Mesenchymal stem cell (in vitro differentiated cells and primary cell): ENCODE measurements around the gene TMEM63A.

Experiments
- DNase-seq: peaks from one replicate; pipeline ENCODE4 v3.0.0-alpha.2; 2013
- H2AFZ ChIP-seq: one replicate; pipeline ENCODE4 v1.6.1; 2013; ENCODE audit warnings: low read depth, mild to moderate bottlenecking, control low read depth, inconsistent platforms, low read length, moderate library complexity
- H2AK5ac ChIP-seq: 2 replicates; pipeline ENCODE4 v1.6.1; 2013; ENCODE audit warnings: low read length, moderate library complexity, mild to moderate bottlenecking, inconsistent platforms; ENCODE audit not compliant: severe bottlenecking
- H2BK120ac ChIP-seq: one replicate; pipeline ENCODE4 v1.6.1; 2013; ENCODE audit warnings: low read depth, mild to moderate bottlenecking, inconsistent platforms, low read length, moderate library complexity
- H2BK12ac ChIP-seq, 2 experiments: one replicate each; pipeline ENCODE4 v1.6.1; 2013; ENCODE audit warnings: inconsistent platforms in 2 of 2, low read length in 2 of 2, mild to moderate bottlenecking in 2 of 2, moderate library complexity in 2 of 2, control low read depth in 1 of 2
- H2BK15ac ChIP-seq: one replicate; pipeline ENCODE4 v1.6.1; 2013; ENCODE audit warnings: mild to moderate bottlenecking, low read depth, inconsistent platforms; ENCODE audit not compliant: poor library complexity, severe bottlenecking
- H2BK5ac ChIP-seq: 2 replicates; pipeline ENCODE4 v1.6.1; 2013; ENCODE audit warnings: low read depth, mild to moderate bottlenecking, low read length, control low read depth, inconsistent platforms; ENCODE audit not compliant: poor library complexity, severe bottlenecking
- H3K14ac ChIP-seq, 2 experiments: one replicate each; pipeline ENCODE4 v1.6.1; 2013; ENCODE audit warnings: inconsistent platforms in 2 of 2, low read length in 2 of 2, control low read depth in 1 of 2, mild to moderate bottlenecking in 1 of 2, moderate library complexity in 1 of 2
- H3K18ac ChIP-seq, 2 experiments: one replicate each; pipeline ENCODE4 v1.6.1; 2013; ENCODE audit warnings: inconsistent platforms in 2 of 2, low read length in 2 of 2, control low read depth in 1 of 2, low read depth in 1 of 2, mild to moderate bottlenecking in 1 of 2
- H3K23ac ChIP-seq, 2 experiments: one replicate each; pipeline ENCODE4 v1.6.1; 2013; ENCODE audit warnings: inconsistent platforms in 2 of 2, low read length in 2 of 2, mild to moderate bottlenecking in 2 of 2, moderate library complexity in 2 of 2, control low read depth in 1 of 2
- H3K27ac ChIP-seq: 2 replicates; pipeline ENCODE4 v1.5.1; 2013; ENCODE audit warnings: mild to moderate bottlenecking, moderate library complexity, low read length, control low read depth, inconsistent platforms; ENCODE audit not compliant: poor library complexity, severe bottlenecking
- H3K27me3 ChIP-seq, 2 experiments: 2 replicates each; pipeline versions ENCODE4 v1.6.1 to v1.7.0; 2013; ENCODE audit warnings: low read length in 2 of 2, mild to moderate bottlenecking in 2 of 2, moderate library complexity in 2 of 2, control low read depth in 1 of 2, inconsistent platforms in 1 of 2; ENCODE audit not compliant: control insufficient read depth in 1 of 2, insufficient read depth in 1 of 2
- H3K36me3 ChIP-seq, 2 experiments: 2 replicates each; pipeline versions ENCODE4 v1.6.1 to v1.7.0; 2013; ENCODE audit warnings: low read length in 2 of 2, control low read depth in 1 of 2, inconsistent platforms in 1 of 2, low read depth in 1 of 2, mild to moderate bottlenecking in 1 of 2; ENCODE audit not compliant: insufficient read depth in 2 of 2, control insufficient read depth in 1 of 2
- H3K4ac ChIP-seq, 2 experiments: one replicate each; pipeline ENCODE4 v1.6.1; 2013; ENCODE audit warnings: inconsistent platforms in 2 of 2, low read length in 2 of 2, mild to moderate bottlenecking in 2 of 2, moderate library complexity in 2 of 2, control low read depth in 1 of 2, low read depth in 1 of 2
- H3K4me1 ChIP-seq: 2 replicates; pipeline ENCODE4 v1.6.1; 2013; ENCODE audit warnings: low read depth, low read length, control low read depth; ENCODE audit not compliant: control insufficient read depth, insufficient read depth
- H3K4me2 ChIP-seq: 2 replicates; pipeline ENCODE4 v1.6.1; 2013; ENCODE audit warnings: low read length, mild to moderate bottlenecking, inconsistent platforms; ENCODE audit not compliant: poor library complexity, severe bottlenecking
- H3K4me3 ChIP-seq, 2 experiments: 2 replicates each; pipeline versions ENCODE4 v1.5.1 to v1.7.0; 2013; ENCODE audit warnings: low read length in 2 of 2, mild to moderate bottlenecking in 2 of 2, control low read depth in 1 of 2, low read depth in 1 of 2; ENCODE audit not compliant: insufficient read depth in 1 of 2
- H3K79me1 ChIP-seq: replicated peaks from 2 replicates; pipeline ENCODE4 v1.6.1; 2013; ENCODE audit warnings: mild to moderate bottlenecking, control low read depth, low read length, inconsistent platforms; ENCODE audit not compliant: poor library complexity, severe bottlenecking
- H3K9ac ChIP-seq: 2 replicates; pipeline ENCODE4 v1.7.0; 2013; ENCODE audit warnings: mild to moderate bottlenecking, low read length, moderate library complexity
- H3K9me3 ChIP-seq: 2 replicates; pipeline ENCODE4 v1.7.0; 2013; ENCODE audit warnings: mild to moderate bottlenecking, low read length; ENCODE audit not compliant: control insufficient read depth
- H4K8ac ChIP-seq: one replicate; pipeline ENCODE4 v1.6.1; 2013; ENCODE audit warnings: inconsistent platforms, mild to moderate bottlenecking, low read length, moderate library complexity
- H4K91ac ChIP-seq: one replicate; pipeline ENCODE4 v1.6.1; 2013; ENCODE audit warnings: mild to moderate bottlenecking, low read length, inconsistent platforms
- WGBS: methylation state at CpG from one replicate; pipeline ENCODE4 v1.1.7; 2013; ENCODE audit warnings: mixed read lengths; 5-methylcytosine and 5-hydroxymethylcytosine counted together

The TMEM63A gene

DNA sequence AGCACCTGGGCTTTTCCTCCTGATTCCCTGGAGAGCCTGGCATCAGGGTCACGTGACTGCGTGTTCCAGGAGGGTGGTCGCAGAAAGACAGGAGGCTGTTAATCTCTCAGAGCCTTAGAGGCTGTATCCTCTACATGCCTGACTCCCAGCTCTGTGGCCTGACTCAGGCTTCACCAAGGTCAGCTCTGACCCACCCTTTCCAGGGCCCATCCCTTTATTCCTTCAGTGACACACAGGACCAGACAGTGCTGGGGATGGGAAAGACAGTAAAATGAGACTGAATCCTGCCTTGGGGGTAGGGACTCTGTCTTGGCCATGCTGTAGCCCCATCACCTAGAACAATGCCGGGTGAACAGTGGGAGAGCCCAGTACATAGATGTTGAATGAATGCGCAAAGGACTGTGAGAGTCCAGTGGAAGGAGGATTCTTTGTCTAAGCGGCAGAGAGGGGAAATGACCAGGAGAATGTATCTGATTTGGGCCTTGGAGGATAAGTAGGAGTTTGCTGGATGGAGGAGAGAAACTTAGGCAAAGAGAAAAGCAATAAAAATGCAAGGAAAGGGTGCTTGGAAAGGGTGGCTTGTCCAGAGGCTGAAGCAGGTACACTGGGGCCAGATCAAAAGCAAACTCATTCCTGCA, 39.3 kb downstream of the TMEM63A start:
- no peak overlapping the region for H3K4ac ChIP-seq
- 95% methylated on average over 6 of the region's 6 CpGs for WGBS
- no peak overlapping the region for H2BK12ac ChIP-seq
- H2BK15ac ChIP-seq: no peak overlapping the region
- no peak overlapping the region for H3K14ac ChIP-seq
- peaks cover 3% of the 10 kb centered on the region for H3K4me1 ChIP-seq
- H3K9ac ChIP-seq: peak overlapping the region; percentile 9
- H3K36me3 ChIP-seq: peaks cover 74 to 88% of the 10 kb centered on the region in 2 experiments
- H3K27me3 ChIP-seq: no peaks in the 10 kb centered on the region
- no peaks in the 10 kb centered on the region for H3K79me1 ChIP-seq
- H2AFZ ChIP-seq: no peak overlapping the region
- no peak overlapping the region for H3K18ac ChIP-seq
- H2BK5ac ChIP-seq: no peak overlapping the region
- no peak overlapping the region for H2AK5ac ChIP-seq
- DNase-seq: peak; percentile 7
- H3K4me3 ChIP-seq: no peak overlapping the region
- no peak overlapping the region for H3K4me2 ChIP-seq
- no peak overlapping the region for H2BK120ac ChIP-seq
- no peak overlapping the region for H4K8ac ChIP-seq
- H3K27ac ChIP-seq: no peak overlapping the region
- H3K23ac ChIP-seq: no peak overlapping the region
- no peaks in the 10 kb centered on the region for H3K9me3 ChIP-seq
- H4K91ac ChIP-seq: no peak overlapping the region

DNA sequence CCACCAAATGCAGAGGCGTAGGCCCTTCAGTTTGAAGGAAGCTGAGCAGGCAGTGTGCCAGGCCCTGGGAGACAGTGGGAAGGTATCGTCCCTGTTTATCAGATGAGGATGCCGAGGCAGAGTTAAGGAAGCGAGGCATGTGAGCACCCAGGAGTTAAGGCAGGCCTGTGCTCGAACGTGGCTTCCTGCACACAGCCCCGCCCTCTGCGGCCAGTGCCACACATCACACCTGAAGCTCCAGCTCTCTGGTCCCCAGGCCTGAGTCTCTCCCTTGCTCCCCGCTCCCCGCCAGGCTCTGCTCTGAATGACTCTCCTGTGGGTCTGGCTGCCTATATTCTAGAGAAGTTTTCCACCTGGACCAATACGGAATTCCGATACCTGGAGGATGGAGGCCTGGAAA, 40.1 kb downstream of the TMEM63A start:
- Histone ChIP-seq H3K36me3 (peaks cover 67 to 87% of the 10 kb centered on the region in 2 experiments), H3K4me3 (no peak overlapping the region), H3K4me1 (peaks cover 3% of the 10 kb centered on the region), H3K79me1 (no peaks in the 10 kb centered on the region), H3K27me3 (no peaks in the 10 kb centered on the region), H2BK12ac (no peak overlapping the region), H3K9ac (no peak overlapping the region), H2AK5ac (no peak overlapping the region), H4K91ac (no peak overlapping the region), H2BK15ac (no peak overlapping the region), H4K8ac (no peak overlapping the region), H3K27ac (no peak overlapping the region), H3K4me2 (no peak overlapping the region), H3K23ac (no peak overlapping the region), H2BK5ac (no peak overlapping the region), H3K18ac (no peak overlapping the region), H3K4ac (no peak overlapping the region), H3K14ac (no peak overlapping the region), H3K9me3 (no peaks in the 10 kb centered on the region), H2BK120ac (no peak overlapping the region), H2AFZ (no peak overlapping the region)
- DNase-seq: no peak
- whole genome bisulfite sequencing: 96% methylated on average over 12 of the region's 12 CpGs

DNA sequence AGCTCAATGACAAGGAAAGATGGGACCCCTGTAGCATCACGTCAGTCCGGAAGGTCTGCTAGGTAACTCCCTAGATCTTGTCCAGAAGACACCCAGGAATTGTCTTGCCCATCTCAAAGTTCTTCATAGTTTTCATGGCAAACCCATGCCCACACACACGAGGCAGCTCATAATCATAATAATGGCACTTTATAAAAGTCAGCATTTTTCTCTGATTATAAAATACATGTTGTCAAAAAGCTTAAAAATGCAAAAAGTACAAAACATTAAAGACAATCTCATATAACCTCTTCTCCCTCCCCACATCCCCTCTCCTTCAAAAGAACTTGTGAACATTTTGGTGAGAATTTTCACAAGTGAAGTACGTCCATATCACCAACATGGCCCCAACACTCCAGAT, 41.5 kb downstream of the TMEM63A start:
- no peaks in the 10 kb centered on the region for H3K79me1 ChIP-seq

DNA sequence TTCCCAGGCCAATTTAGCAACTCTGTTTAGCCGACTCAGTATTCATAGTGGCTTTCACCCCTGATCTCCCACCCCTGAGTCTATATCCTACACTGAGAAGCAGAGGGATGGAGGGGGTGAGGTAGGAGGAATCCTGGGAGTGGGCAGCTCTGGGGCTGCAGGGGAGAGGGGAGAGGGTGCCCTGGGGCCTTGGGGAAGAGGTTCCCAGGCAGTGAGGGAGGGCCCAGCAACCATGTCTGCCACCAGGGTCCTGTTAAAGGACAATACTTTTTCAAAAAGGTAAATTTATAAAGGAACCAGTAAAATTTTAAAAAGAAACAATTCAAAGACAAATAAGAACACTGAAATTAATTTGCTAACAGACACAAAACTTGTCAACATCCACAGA, 42.0 kb downstream of the TMEM63A start:
- H2BK5ac ChIP-seq: no peak overlapping the region
- no peak overlapping the region for H3K23ac ChIP-seq
- H2AFZ ChIP-seq: no peak overlapping the region
- H2AK5ac ChIP-seq: no peak overlapping the region
- no peaks in the 10 kb centered on the region for H3K9me3 ChIP-seq
- H3K4me1 ChIP-seq: peaks cover 3% of the 10 kb centered on the region
- H2BK12ac ChIP-seq: no peak overlapping the region
- H3K4ac ChIP-seq: no peak overlapping the region
- no peak overlapping the region for H3K4me3 ChIP-seq
- H3K18ac ChIP-seq: no peak overlapping the region
- H4K91ac ChIP-seq: no peak overlapping the region
- H3K79me1 ChIP-seq: no peaks in the 10 kb centered on the region
- no peak overlapping the region for H2BK15ac ChIP-seq
- no peaks in the 10 kb centered on the region for H3K27me3 ChIP-seq
- no CpG with 5 or more reads among the region's 1 CpG for WGBS
- no peak overlapping the region for H3K14ac ChIP-seq
- H3K36me3 ChIP-seq: peaks cover 49 to 82% of the 10 kb centered on the region in 2 experiments
- H3K27ac ChIP-seq: no peak overlapping the region
- no peak overlapping the region for H3K9ac ChIP-seq
- no peak overlapping the region for H2BK120ac ChIP-seq
- no peak overlapping the region for H4K8ac ChIP-seq
- DNase-seq: no peak
- H3K4me2 ChIP-seq: no peak overlapping the region

More for the DNA sequence above, 41.5 kb downstream of the TMEM63A start:
- Histone ChIP-seq H3K4ac (no peak overlapping the region), H2AFZ (no peak overlapping the region), H4K8ac (no peak overlapping the region), H3K4me3 (no peak overlapping the region), H3K4me1 (peaks cover 3% of the 10 kb centered on the region), H3K36me3 (peaks cover 54 to 82% of the 10 kb centered on the region in 2 experiments), H3K27me3 (no peaks in the 10 kb centered on the region), H3K9ac (no peak overlapping the region), H3K23ac (no peak overlapping the region), H3K18ac (no peak overlapping the region), H4K91ac (no peak overlapping the region), H2BK5ac (no peak overlapping the region), H2AK5ac (no peak overlapping the region), H3K14ac (no peak overlapping the region), H3K27ac (no peak overlapping the region), H2BK120ac (no peak overlapping the region), H3K9me3 (no peaks in the 10 kb centered on the region), H2BK12ac (no peak overlapping the region), H2BK15ac (no peak overlapping the region), H3K4me2 (no peak overlapping the region)
- 94% methylated on average over 3 of the region's 4 CpGs for WGBS
- DNase-seq: no peak
